Astrocyte (in vitro differentiated cells and primary cell): ENCODE results near the gene DNAJB6.

Source experiments
- EZH2 ChIP-seq: IDR thresholded peaks from 2 replicates; pipeline ENCODE4 v1.6.1; 2012; ENCODE audit warnings: mild to moderate bottlenecking, low read length, inconsistent platforms; ENCODE audit not compliant: insufficient read depth
- TF ChIP-seq, protein P1 (sequence below): IDR thresholded peaks from 2 replicates; pipeline ENCODE4 v1.5.1; 2011; ENCODE audit warnings: low read depth, mild to moderate bottlenecking, inconsistent platforms, low read length, moderate library complexity; ENCODE audit not compliant: insufficient read depth

DNA sequence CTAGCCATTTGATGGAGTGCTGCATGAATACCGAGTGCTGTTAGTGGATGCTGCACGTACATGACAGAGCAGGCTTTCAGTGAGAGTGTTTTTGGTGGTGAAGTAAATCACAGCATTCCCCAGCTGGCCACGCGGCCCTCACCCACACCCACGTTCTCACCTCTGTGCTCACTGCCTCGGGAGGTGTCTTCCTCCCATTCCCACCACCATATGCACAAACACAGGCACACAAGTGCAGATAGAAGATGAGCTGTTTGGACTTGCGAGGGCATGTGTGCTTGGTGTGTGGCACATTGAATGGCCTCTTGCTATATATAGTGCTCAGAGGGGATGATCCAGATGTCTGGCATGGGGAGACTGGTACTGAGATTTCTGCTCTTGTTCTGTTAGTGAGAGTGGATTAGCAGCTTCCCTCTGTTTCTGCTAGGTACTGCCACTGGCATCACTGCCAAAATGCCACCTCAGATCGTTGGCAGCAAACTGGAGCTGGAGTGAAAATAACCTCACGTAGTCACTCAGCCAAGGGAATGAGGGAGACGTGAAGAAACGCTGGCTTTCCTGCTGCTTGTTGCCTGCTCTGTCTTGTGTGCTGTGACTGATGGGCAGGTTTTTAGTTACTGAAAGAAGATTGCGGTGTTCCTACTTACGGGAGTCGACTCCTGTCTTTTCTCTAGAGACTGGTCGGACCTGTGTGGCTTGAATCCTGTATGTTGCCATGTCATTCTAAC, 19.1 kb downstream of the DNAJB6 start:
- TF ChIP-seq, protein P1, sequence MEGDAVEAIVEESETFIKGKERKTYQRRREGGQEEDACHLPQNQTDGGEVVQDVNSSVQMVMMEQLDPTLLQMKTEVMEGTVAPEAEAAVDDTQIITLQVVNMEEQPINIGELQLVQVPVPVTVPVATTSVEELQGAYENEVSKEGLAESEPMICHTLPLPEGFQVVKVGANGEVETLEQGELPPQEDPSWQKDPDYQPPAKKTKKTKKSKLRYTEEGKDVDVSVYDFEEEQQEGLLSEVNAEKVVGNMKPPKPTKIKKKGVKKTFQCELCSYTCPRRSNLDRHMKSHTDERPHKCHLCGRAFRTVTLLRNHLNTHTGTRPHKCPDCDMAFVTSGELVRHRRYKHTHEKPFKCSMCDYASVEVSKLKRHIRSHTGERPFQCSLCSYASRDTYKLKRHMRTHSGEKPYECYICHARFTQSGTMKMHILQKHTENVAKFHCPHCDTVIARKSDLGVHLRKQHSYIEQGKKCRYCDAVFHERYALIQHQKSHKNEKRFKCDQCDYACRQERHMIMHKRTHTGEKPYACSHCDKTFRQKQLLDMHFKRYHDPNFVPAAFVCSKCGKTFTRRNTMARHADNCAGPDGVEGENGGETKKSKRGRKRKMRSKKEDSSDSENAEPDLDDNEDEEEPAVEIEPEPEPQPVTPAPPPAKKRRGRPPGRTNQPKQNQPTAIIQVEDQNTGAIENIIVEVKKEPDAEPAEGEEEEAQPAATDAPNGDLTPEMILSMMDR = no peak
- TF ChIP-seq EZH2 = no peak
